NCI-H69 (cell line): Measurements from ENCODE around the gene FAM76B.

Experiments used
- DNase-seq: peaks from one replicate; lab custom pipeline; 2025; lab: John Stamatoyannopoulos, UW

The FAM76B gene

DNA sequence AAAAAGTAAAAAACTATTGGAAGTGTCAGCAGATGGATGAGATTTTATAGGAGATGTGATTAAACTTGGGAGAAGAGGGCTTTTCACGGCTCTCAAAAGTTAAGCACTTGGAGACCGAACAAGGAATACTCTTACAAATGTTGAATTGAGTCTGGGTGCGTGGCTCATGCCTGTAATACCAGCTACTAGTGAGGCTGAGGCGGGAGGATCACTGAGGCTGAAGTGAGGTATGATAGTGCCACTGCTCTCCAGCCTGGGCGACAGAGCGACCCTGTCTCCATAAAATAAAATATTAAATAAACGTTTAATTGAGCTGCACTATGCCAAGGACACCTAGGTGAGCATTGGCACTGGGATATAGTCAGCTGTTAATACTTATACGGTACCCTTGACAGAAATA lies 2.6 kb upstream of the FAM76B start:
- peak; percentile 33 for DNase-seq

DNA sequence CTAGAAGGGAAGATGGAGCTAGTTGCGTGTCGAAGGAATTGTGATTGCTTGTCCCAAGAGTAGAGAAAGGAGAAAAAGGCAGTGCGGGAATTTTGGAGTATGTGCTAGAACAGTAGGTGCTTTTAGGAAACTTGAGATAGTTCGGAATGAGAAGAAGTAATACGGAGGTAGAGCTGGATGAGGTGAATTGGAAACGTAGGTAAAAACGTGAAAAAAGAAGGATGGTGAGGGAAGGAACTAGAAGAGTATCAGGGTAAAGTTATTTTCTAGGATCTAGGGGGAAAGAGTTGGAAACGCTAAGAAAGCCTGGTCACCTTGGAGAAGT lies 2.1 kb upstream of the FAM76B start:
- DNase-seq, result no peak

DNA sequence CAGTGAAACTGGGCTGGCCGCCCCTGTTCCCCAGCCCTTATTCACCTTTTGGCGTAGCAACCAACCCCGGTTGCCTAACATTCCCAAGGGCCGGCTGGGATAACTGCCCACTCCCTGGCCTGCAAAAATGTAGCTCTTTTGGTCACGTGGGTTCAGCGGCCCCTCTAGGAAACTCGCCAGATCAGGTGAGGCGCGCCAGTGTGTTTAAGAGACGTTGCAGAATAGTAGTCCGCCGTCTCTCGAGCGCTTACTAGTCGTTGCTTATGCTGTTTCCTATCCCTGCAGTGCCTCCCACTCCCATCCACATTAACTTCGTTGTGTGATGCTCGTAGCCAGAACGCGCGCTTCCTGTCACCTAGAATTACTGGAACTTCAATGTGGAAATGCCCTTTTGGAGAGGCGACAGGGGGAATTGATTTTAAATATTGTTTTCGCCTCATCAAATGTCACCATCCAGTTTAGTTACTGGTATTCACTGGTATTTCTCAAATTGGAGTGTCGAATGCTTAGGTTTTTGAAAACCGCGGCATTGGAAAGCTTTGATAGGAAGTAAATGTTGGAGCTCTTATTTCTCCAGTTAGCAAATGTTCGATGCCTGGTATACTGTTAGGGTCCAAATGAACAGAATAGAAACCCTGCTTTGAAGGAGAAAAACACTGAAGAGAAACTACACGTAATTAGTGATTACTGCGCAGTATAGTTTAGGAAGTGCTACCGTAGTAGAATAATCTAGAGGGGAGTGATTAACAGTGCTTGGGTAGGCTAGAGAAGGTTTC lies 1.5 kb upstream of the FAM76B start:
- DNase-seq, result peak; percentile 97

DNA sequence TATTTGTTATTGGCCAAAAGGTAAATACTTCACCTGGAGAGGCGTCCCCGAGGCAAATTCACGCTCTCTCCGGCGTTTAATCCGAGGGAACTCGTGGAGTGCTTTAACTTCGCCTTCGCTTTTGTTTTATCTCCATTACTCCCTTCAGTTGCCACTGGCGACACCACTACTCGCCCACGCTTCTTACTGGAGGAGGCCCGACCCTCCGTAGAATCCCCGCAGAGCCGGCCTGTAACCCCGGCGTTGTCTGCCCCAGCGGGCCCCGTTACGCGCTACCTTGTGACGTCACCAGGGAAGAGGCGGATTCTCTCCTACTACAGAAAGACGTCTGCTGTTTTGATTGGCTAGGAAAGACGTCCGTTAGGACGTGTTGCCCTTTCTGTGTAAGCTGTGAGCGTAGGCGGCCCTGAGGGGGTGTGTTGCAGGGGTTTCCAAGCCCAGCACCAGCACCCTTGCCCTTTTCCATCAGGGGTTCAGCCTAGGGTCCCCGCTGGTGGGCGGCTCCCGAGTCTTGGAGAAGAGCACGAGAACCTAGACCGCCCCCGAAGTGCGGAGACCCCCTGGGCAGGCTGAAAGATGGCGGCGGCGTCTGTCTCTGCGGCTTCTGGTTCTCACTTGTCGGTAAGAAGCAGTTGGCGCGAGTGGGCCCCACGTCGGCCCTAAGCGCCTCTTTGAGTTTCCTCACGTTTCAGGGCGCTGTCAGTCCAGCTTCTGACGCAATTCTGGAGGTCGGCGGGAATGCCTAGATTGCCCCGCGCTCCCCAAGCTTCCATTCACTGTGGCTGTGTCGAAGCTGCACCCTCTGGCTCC lies 746 bp upstream of the FAM76B start, which contains the start of gene CEP57:
CEP57 (plus strand) TSS at position 376 of the 810 bp plus-strand sequence; CDS start at position 577, 201 bp downstream.
- DNase-seq, result peak; percentile 99

GRCh38 chr11:95788921-95789505 lies 569 bp downstream of the FAM76B start:
- peak; percentile 79 for DNase-seq

- no peak for DNase-seq
Observed at GRCh38 chr11:95780544-95780943, 9.0 kb downstream of the FAM76B start.

DNA sequence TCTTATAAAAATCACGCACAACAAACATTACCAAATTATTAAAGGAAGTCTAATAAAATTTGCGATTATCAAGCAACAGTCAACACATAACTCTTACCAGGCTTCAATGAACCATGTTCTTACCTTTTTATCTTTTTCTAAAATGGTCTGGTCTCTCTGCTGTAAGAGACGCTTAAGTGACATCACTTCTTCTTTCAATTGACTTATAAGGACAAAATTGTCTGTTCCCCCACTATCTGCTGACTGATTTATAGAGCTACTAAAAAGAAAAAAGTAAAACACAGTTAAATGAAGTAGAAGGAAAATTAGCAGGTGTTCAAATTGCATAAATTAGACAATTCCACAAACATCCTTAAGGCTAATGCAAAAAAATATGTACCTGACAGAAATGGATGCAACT lies 10.9 kb downstream of the FAM76B start:
- no peak for DNase-seq

DNA sequence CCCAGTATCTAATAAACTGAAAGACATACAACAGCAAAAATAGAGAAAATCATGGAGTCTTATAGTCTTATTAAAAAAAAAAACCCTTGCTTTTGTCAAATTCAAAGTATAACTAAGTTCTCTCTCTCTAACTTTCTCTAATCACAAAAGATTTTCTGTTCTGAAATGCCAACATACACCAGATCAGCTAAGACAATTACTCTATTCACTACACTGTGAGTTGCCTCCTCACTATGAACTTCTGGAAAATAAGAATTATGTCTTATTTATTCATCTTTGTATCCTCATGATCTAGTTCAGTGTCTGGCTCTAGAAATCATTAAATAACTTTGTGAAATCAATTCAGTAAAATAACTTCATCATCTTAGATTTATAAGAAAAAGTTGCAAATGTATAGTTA lies 12.7 kb downstream of the FAM76B start:
- DNase-seq, result no peak

GRCh38 chr11:95768521-95768920 lies 21.1 kb downstream of the FAM76B start:
- no peak for DNase-seq

DNA sequence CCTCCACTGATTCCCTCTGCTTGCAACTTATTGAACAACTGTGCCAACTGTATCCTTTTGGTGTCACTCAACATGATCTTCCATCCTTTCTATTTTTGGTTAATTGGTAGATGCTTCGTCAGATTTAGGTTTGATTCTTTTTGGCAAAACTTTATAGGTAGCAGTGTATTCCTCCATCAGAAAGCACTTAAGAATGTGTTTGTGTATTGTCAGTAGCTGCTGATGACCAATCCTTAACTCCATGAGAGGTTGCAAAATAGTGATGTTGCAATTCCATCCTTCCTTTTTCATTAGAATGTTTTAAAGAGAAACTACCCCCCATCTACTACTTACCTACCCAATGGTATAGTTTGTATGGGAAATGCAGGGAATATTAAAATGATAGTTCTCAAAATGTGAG lies 22.1 kb downstream of the FAM76B start:
- no peak for DNase-seq

- DNase-seq, result no peak
Observed at GRCh38 chr11:95766701-95767100, 22.9 kb downstream of the FAM76B start.

DNA sequence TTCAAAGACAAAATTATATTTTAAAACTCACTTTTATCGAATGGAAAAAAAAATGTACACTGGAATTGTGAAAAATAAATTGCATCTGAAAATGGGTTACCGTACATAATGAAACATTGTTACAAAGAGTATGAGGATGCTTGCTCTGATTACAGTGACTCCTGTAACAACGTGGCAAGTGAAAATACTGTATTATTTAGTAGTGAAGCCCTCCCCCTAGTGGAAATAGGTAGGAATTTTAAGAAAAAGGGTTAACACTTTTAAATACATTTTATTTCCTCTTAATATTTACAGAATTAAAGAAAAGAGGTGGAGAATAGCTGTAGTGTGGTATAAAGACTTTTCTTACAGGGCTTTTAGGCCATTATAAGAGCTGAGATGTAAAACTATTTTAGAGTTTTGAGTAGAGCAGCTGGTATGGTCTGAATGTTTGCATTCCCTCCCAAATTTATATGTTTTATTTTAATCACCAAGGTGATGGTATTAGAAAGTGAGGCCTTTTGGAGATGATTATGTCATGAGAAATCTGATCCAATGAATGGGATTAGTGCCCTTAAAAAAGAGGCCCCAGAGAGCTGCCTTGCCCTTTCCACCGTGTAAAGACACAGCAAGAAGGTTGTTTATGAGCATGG lies 25.2 kb downstream of the FAM76B start:
- DNase-seq, result peak; percentile 82

DNA sequence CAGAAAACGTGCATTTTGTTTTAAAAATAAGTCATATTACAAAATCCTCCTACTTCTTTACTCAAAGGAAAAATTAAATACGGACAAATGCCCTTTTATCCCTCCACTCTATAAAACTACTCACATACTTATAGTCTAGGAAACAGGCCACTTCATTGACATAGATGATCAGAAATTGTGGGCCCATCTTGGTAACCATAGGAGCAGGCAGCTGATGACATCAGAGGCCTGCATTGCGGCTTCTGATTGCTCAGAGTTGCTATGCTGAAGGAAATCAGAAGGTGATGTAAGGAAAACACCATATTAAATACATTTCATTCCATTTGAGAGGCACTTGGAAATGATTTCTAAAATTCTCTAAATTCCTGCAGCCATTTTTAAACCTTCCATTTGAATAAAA lies 27.0 kb downstream of the FAM76B start:
- peak; percentile 12 for DNase-seq

- no peak for DNase-seq
Observed at GRCh38 chr11:95760941-95761340, 28.6 kb downstream of the FAM76B start.

DNA sequence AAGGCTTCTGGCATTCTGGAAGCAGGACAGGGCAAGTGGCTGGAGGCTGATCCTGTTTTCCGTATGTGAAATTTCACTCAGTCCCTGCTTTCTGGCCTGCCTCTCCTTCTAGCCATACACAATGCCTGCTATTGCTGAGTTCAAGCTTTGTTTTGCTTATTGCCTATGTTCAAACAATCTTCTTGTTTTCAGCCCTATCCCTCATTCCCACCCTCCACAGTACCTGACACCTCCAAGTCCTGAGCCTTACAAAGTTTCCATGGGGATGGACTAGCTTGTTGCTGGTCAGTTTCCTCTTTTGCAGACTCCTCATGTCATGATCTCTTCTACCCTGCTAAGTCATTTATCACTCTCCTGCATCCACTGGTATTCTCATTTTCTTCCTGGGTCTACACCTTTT lies 38.1 kb downstream of the FAM76B start:
- DNase-seq, result no peak

DNA sequence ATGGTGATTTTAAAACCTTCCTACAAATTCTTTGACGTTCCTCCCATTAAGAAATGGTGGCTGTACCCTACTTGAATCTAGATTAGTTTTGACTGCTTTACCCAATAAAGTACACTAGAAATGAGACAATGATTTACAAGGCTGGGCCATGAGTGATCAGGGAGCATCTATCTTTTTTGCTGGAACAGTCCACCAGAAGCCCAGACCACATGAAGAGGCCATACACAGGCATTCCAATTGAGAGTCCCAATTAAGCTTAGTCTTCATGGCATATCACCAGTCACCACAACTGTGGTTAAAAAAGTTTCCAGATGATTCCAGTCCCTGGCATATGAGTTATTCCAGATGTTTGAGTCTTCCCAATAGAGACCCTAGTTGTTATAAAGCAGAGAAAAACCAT lies 39.5 kb downstream of the FAM76B start:
- no peak for DNase-seq

GRCh38 chr11:95739108-95739938 lies 50.3 kb downstream of the FAM76B start:
- peak; percentile 71 for DNase-seq

- no peak for DNase-seq
Observed at GRCh38 chr11:95736809-95737208, 52.8 kb downstream of the FAM76B start.

GRCh38 chr11:95736355-95736754 lies 53.2 kb downstream of the FAM76B start:
- DNase-seq, result no peak

- DNase-seq, result peak; percentile 56
Observed at GRCh38 chr11:95734009-95734572, 55.5 kb downstream of the FAM76B start.

- no peak for DNase-seq
Observed at GRCh38 chr11:95732930-95733602, 56.5 kb downstream of the FAM76B start.
